H1 (cell line): ENCODE measurements around the gene HDAC8. TPM values are rescaled to one million over a fixed set of nuclear protein-coding genes. Genes with fewer than 3 reads are reported as not detected.

Experiments used
- CTCF ChIA-PET: fragments of 300-600 bp; sonication (Branson Sonifier 250); formaldehyde crosslinking; loops from one replicate; lab custom pipeline; 2021; ENCODE audit not compliant: partially characterized antibody; lab: Charles Lee
- POLR2A ChIA-PET: fragments of 300-600 bp; sonication (Branson Sonifier 250); formaldehyde crosslinking; loops from one replicate; lab custom pipeline; 2021; ENCODE audit warnings: inconsistent platforms; ENCODE audit not compliant: partially characterized antibody; lab: Charles Lee
- DNase-seq, 2 experiments: peaks; one replicate each; pipeline versions ENCODE4 v3.0.0 to v3.0.0-alpha.2; 2010 to 2022; ENCODE audit warnings: low spot score in 2 of 2, low read depth in 1 of 2, mixed read lengths in 1 of 2
- FAIRE-seq: peaks from 2 replicates; lab custom pipeline; 2011; peaks lifted over from hg19 to GRCh38; lab: Jason Lieb, UNC
- H2AFZ ChIP-seq: 2 replicates; pipeline ENCODE4 v1.8.1; 2012; ENCODE audit warnings: low read length, inconsistent platforms
- H2AK5ac ChIP-seq: 2 replicates; pipeline ENCODE4 v1.6.1; 2013; ENCODE audit warnings: low read depth, low read length
- H2BK120ac ChIP-seq: replicated peaks from 2 replicates; pipeline ENCODE3; 2013; ENCODE audit warnings: low read depth, low read length, inconsistent platforms
- H2BK12ac ChIP-seq: 2 replicates; pipeline ENCODE4 v1.6.1; 2013; ENCODE audit warnings: low read depth, low read length
- H2BK15ac ChIP-seq: 2 replicates; pipeline ENCODE4 v1.6.1; 2013; ENCODE audit warnings: low read length
- H2BK20ac ChIP-seq: 2 replicates; pipeline ENCODE4 v1.6.1; 2013; ENCODE audit warnings: low read length
- H2BK5ac ChIP-seq: 2 replicates; pipeline ENCODE4 v1.6.1; 2013; ENCODE audit warnings: low read depth, low read length
- H3K14ac ChIP-seq: 2 replicates; pipeline ENCODE4 v1.6.1; 2013; ENCODE audit warnings: inconsistent platforms; ENCODE audit not compliant: insufficient read length
- H3K18ac ChIP-seq: 2 replicates; pipeline ENCODE4 v1.6.1; 2013; ENCODE audit warnings: low read length; ENCODE audit errors: extremely low read depth
- H3K23ac ChIP-seq: 2 replicates; pipeline ENCODE4 v1.6.1; 2013; ENCODE audit warnings: inconsistent platforms; ENCODE audit not compliant: insufficient read length
- H3K23me2 ChIP-seq: 2 replicates; pipeline ENCODE4 v1.6.1; 2013; ENCODE audit warnings: low read depth, low read length
- H3K27ac ChIP-seq: 2 replicates; pipeline ENCODE4 v1.6.1; 2011; ENCODE audit warnings: low read depth, low read length, inconsistent platforms
- H3K27me3 ChIP-seq, 4 experiments: replicated peaks in 1 of 4; 1 replicate in 1 of 4; 2 replicates in 3 of 4; pipeline versions ENCODE4 v1.6.1 to v1.8.1; 2011 to 2013; ENCODE audit warnings: low read length in 3 of 4, mild to moderate bottlenecking in 3 of 4, inconsistent platforms in 2 of 4, mixed read lengths in 2 of 4, moderate library complexity in 1 of 4; ENCODE audit not compliant: control insufficient read depth in 3 of 4, insufficient read depth in 3 of 4; ENCODE audit errors: extremely low read depth in 1 of 4
- H3K36me3 ChIP-seq, 4 experiments: 2 replicates each; pipeline versions ENCODE4 v1.6.1 to v1.8.1; 2011 to 2013; ENCODE audit warnings: mild to moderate bottlenecking in 4 of 4, low read length in 3 of 4, moderate library complexity in 2 of 4, control low read depth in 1 of 4, inconsistent platforms in 1 of 4; ENCODE audit not compliant: insufficient read depth in 4 of 4, control insufficient read depth in 2 of 4
- H3K4ac ChIP-seq: replicated peaks from 2 replicates; pipeline ENCODE3; 2013; ENCODE audit warnings: low read length, low read depth, mixed read lengths, inconsistent platforms; ENCODE audit not compliant: insufficient read length
- H3K4me1 ChIP-seq, 4 experiments: replicated peaks in 1 of 4; 1 replicate in 1 of 4; 2 replicates in 3 of 4; pipeline versions ENCODE4 v1.6.1 to v1.8.1; 2011 to 2013; ENCODE audit warnings: low read length in 3 of 4, inconsistent platforms in 2 of 4, mixed read lengths in 1 of 4; ENCODE audit not compliant: insufficient read depth in 4 of 4, control insufficient read depth in 3 of 4
- H3K4me2 ChIP-seq, 2 experiments: 2 replicates each; pipeline versions ENCODE4 v1.6.1 to v1.8.1; 2011 to 2013; ENCODE audit warnings: low read depth in 2 of 2, low read length in 2 of 2, control low read depth in 1 of 2, inconsistent platforms in 1 of 2, mild to moderate bottlenecking in 1 of 2; ENCODE audit not compliant: insufficient read depth in 1 of 2
- H3K4me3 ChIP-seq, 4 experiments: fragments of 200-600, 300-600 bp in 1 of 4; sonication (generic), shearing (Covaris generic), sonication (Bioruptor Twin) in 1 of 4; 2 replicates each; pipeline versions ENCODE4 v1.5.1 to v1.8.1; 2011 to 2016; ENCODE audit warnings: low read length in 4 of 4, low read depth in 3 of 4, control low read depth in 2 of 4, inconsistent platforms in 2 of 4, mild to moderate bottlenecking in 2 of 4, mixed read lengths in 1 of 4, moderate library complexity in 1 of 4; ENCODE audit not compliant: insufficient read depth in 2 of 4; ENCODE audit errors: extremely low read depth in 1 of 4
- H3K56ac ChIP-seq: replicated peaks from 2 replicates; pipeline ENCODE3; 2013; ENCODE audit warnings: low read depth, mild to moderate bottlenecking, mixed read lengths, low read length, inconsistent platforms; ENCODE audit not compliant: insufficient read length
- H3K79me1 ChIP-seq: 2 replicates; pipeline ENCODE4 v1.6.1; 2013; ENCODE audit warnings: low read depth, low read length, control low read depth
- H3K79me2 ChIP-seq, 2 experiments: 2 replicates each; pipeline versions ENCODE4 v1.6.1 to v1.8.1; 2012 to 2013; ENCODE audit warnings: low read length in 2 of 2, mild to moderate bottlenecking in 2 of 2, inconsistent platforms in 1 of 2; ENCODE audit not compliant: insufficient read depth in 2 of 2, control insufficient read depth in 1 of 2
- H3K9ac ChIP-seq, 4 experiments: replicated peaks in 1 of 4; 1 replicate in 1 of 4; 2 replicates in 3 of 4; pipeline versions ENCODE4 v1.6.1 to v1.8.1; 2011 to 2013; ENCODE audit warnings: low read depth in 3 of 4, low read length in 3 of 4, control low read depth in 2 of 4, mild to moderate bottlenecking in 2 of 4, moderate library complexity in 2 of 4, inconsistent platforms in 1 of 4; ENCODE audit errors: extremely low read depth in 1 of 4
- H3K9me3 ChIP-seq, 2 experiments: 2 replicates each; pipeline versions ENCODE4 v1.6.1 to v1.8.1; 2012 to 2013; ENCODE audit warnings: mild to moderate bottlenecking in 2 of 2, moderate library complexity in 2 of 2, control low read depth in 1 of 2, inconsistent platforms in 1 of 2, low read depth in 1 of 2, low read length in 1 of 2, mixed read lengths in 1 of 2; ENCODE audit not compliant: insufficient read depth in 2 of 2
- H4K20me1 ChIP-seq, 2 experiments: replicated peaks in 1 of 2; 2 replicates each; pipeline versions ENCODE3 to v1.8.1; 2011 to 2013; ENCODE audit warnings: inconsistent platforms in 2 of 2, low read length in 2 of 2, mild to moderate bottlenecking in 1 of 2; ENCODE audit not compliant: insufficient read depth in 2 of 2, control insufficient read depth in 1 of 2
- H4K5ac ChIP-seq: 2 replicates; pipeline ENCODE4 v1.6.1; 2013; ENCODE audit warnings: low read length, low read depth, mixed read lengths, inconsistent platforms; ENCODE audit not compliant: insufficient read length
- H4K8ac ChIP-seq: 2 replicates; pipeline ENCODE4 v1.8.0; 2013; ENCODE audit warnings: mild to moderate bottlenecking, moderate library complexity, low read length, inconsistent platforms; ENCODE audit not compliant: insufficient read depth; ENCODE audit errors: extremely low read depth
- H4K91ac ChIP-seq: replicated peaks from 2 replicates; pipeline ENCODE3; 2013; ENCODE audit warnings: low read length, mixed read lengths, inconsistent platforms; ENCODE audit not compliant: insufficient read length
- CTBP2 ChIP-seq: IDR thresholded peaks from 2 replicates; pipeline ENCODE4 v1.7.0; 2011; ENCODE audit warnings: borderline replicate concordance, mild to moderate bottlenecking, moderate library complexity, mixed read lengths, low read length; ENCODE audit not compliant: insufficient read depth, insufficient read length
- GABPA ChIP-seq: IDR thresholded peaks from 2 replicates; pipeline ENCODE4 v1.6.1; 2011; ENCODE audit warnings: mild to moderate bottlenecking, low read length, moderate library complexity, borderline replicate concordance; ENCODE audit not compliant: insufficient read depth
- JUN ChIP-seq: IDR thresholded peaks from 2 replicates; pipeline ENCODE4 v1.6.1; 2011; ENCODE audit warnings: low read depth, mild to moderate bottlenecking, improper control_type of control experiment, low read length
- PHF8 ChIP-seq: fragments of 200-600 bp; sonication (generic); conservative IDR thresholded peaks from 2 replicates; pipeline ENCODE4 v1.7.1; 2012; ENCODE audit warnings: low read depth, mild to moderate bottlenecking, inconsistent platforms, low read length, moderate library complexity
- POLR2AphosphoS5 ChIP-seq: IDR thresholded peaks from 2 replicates; pipeline ENCODE4 v1.6.1; 2011; ENCODE audit warnings: low read depth, low read length
- TAF1 ChIP-seq: IDR thresholded peaks from 2 replicates; pipeline ENCODE4 v1.6.1; 2011; ENCODE audit warnings: mild to moderate bottlenecking, low read depth, low read length
- TBP ChIP-seq: IDR thresholded peaks from 2 replicates; pipeline ENCODE4 v1.6.1; 2011; ENCODE audit warnings: low read depth, low read length, improper control_type of control experiment
- WGBS, 2 experiments: shearing (Covaris generic) in 1 of 2; methylation state at CpG; one replicate each; pipeline versions ENCODE4 v1.1.6 to v1.1.7; 2013 to 2015; ENCODE audit warnings: low lambda C conversion rate in 2 of 2, mixed read lengths in 2 of 2, inconsistent platforms in 1 of 2, low coverage in 1 of 2, missing lambda C conversion rate in 1 of 2; ENCODE audit not compliant: insufficient replicate concordance in 2 of 2, insufficient coverage in 1 of 2, insufficient read length in 1 of 2; ENCODE audit errors: extremely low coverage in 1 of 2, missing lambda C conversion rate in 1 of 2; 5-methylcytosine and 5-hydroxymethylcytosine counted together
- polyA plus RNA-seq, 7 experiments: library from polyadenylated mRNA; depleted of rRNA in 3 of 7; stranded (reverse) in 5 of 7; unstranded in 2 of 7; fragments of >200 nt in 5 of 7; fragments of 200-250 nt in 2 of 7; gene quantifications; 1 replicate in 5 of 7; 2 replicates in 1 of 7; 4 replicates in 1 of 7; pipeline versions ENCODE4 v1.2.1 to v1.2.3, GENCODE V29; 2011 to 2013; ENCODE audit warnings: missing spikeins in 2 of 7, mixed read lengths in 2 of 7
- total RNA-seq: library from RNA; stranded (reverse); fragmentation: NEBNext Ultra II Directional; extraction: Animal tissue kit (Norgen Biotek cat#: 25700); gene quantifications from 2 replicates; pipeline ENCODE4 v1.2.1, GENCODE V29; 2021
- TF ChIP-seq, protein P1 (sequence below): IDR thresholded peaks from 2 replicates; pipeline ENCODE4 v1.6.1; 2012; ENCODE audit warnings: low read length, inconsistent platforms

HDAC8 gene
- total and polyA plus RNA-seq, 2 of the 8 experiments (the other 6 are each of a cell fraction or from before 2014, with no cell fraction given) = 9.7 to 20.3 TPM

DNA sequence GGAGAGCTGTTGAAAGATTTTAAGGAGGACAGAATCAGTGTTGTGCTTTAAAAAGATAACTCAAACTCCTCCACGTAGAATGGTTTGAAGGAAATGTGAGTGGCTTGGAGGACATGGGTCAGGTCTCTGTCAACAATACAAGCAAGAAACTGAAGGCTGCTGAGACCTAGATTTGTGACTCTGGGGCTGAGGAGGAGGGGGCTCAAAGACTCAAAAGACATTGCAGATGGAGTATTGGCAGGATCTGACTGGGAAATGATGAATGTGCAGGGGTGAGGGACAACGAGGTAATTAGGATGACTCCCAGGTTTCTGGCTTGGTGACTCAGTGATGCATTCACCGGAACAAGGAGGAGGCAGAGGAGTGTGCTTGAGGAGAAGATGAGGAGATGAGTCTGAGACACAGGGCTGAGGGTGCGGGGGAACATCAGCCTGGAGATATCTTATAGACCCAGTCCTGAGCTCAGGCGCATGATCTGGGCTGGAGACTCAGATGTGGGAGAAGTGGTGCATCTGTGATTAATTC, 292.3 kb downstream of the HDAC8 start:
- H2AFZ ChIP-seq = no peak overlapping the region
- TF ChIP-seq TBP (no peak), PHF8 (no peak), POLR2AphosphoS5 (no peak), JUN (no peak), CTBP2 (no peak), GABPA (no peak), TAF1 (no peak)
- TF ChIP-seq, protein P1, sequence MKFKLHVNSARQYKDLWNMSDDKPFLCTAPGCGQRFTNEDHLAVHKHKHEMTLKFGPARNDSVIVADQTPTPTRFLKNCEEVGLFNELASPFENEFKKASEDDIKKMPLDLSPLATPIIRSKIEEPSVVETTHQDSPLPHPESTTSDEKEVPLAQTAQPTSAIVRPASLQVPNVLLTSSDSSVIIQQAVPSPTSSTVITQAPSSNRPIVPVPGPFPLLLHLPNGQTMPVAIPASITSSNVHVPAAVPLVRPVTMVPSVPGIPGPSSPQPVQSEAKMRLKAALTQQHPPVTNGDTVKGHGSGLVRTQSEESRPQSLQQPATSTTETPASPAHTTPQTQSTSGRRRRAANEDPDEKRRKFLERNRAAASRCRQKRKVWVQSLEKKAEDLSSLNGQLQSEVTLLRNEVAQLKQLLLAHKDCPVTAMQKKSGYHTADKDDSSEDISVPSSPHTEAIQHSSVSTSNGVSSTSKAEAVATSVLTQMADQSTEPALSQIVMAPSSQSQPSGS = no peak
- WGBS, 2 experiments = 90% methylated on average over 5 of the region's 5 CpGs; no CpG with 5 or more reads in 1 of the 2 experiments

More for the DNA sequence above, 292.3 kb downstream of the HDAC8 start:
- Histone ChIP-seq H2AK5ac (no peak overlapping the region), H3K4me2 (no peak overlapping the region), H4K20me1 (no peaks in the 10 kb centered on the region), H3K79me1 (no peaks in the 10 kb centered on the region), H3K36me3 (peaks cover 0 to 8% (median 6%) of the 10 kb centered on the region in 4 experiments; a peak in 4 of 8 replicates), H2BK20ac (no peak overlapping the region), H2BK5ac (no peak overlapping the region), H3K23me2 (peaks cover 6% of the 10 kb centered on the region; the same call in 1 of the 2 replicates), H3K18ac (no peak overlapping the region), H3K4me1 (peaks cover 0 to 5% (median 0%) of the 10 kb centered on the region in 4 experiments; a peak in 2 of 7 replicates), H4K5ac (no peak overlapping the region), H3K79me2 (peaks cover 0 to 16% of the 10 kb centered on the region in 2 experiments; a peak in 3 of 4 replicates), H3K56ac (no peak overlapping the region), H4K91ac (no peak overlapping the region), H3K9me3 (no peaks in the 10 kb centered on the region), H4K8ac (no peak overlapping the region), H2BK15ac (no peak overlapping the region), H3K4me3 (no peak overlapping the region), H3K14ac (no peak overlapping the region), H3K9ac (no peak overlapping the region), H3K27ac (no peak overlapping the region), H2BK120ac (no peak overlapping the region), H3K4ac (no peak overlapping the region), H3K27me3 (no peaks in the 10 kb centered on the region), H2BK12ac (no peak overlapping the region), H3K23ac (no peak overlapping the region)
- POLR2A ChIA-PET = interaction anchor here (1.2 to 1.7 kb wide), 3 partner anchors 11 to 42 kb away, joined by 3 to 12 read pairs (median 3); partner anchors contain the start of gene ERCC6L
- CTCF ChIA-PET = interaction anchor here (0.9 to 2.5 kb wide), 5 partner anchors 18 to 259 kb away, joined by 3 to 10 read pairs (median 4); no protein-coding TSS in a partner anchor
- FAIRE-seq (no peak), DNase-seq (no peak)
